Measurements from ENCODE around the gene TMEM129. TPM values are rescaled to one million over a fixed set of nuclear protein-coding genes. Genes with fewer than 3 reads are reported as not detected.

Gene TMEM129
- total RNA-seq, 2 donors from 2014 or later: 20.4 to 22.1 TPM

GRCh38 chr4:1763070-1763549 is 42.0 kb upstream of the TMEM129 start:
- H3K4me3 Mint-ChIP-seq: no peak overlapping the region
- DNase-seq (no peak), ATAC-seq (replicated peaks in 1 of 2) (no peak)
- H3K4me1 Mint-ChIP-seq (ENCODE audit: low read depth): peaks cover 4% of the 10 kb centered on the region
- H3K9me3 Mint-ChIP-seq: no peaks in the 10 kb centered on the region
- no peak overlapping the region for H3K27ac Mint-ChIP-seq
- no peaks in the 10 kb centered on the region for H3K36me3 Mint-ChIP-seq (ENCODE audit: insufficient read depth in 2 of 2)
- H3K27me3 Mint-ChIP-seq (ENCODE audit: low read depth): peaks cover 6% of the 10 kb centered on the region

GRCh38 chr4:1762264-1763010 is 41.3 kb upstream of the TMEM129 start:
- Mint-ChIP-seq H3K36me3 (ENCODE audit: insufficient read depth in 2 of 2) (no peaks in the 10 kb centered on the region), H3K27ac (no peak overlapping the region), H3K9me3 (no peaks in the 10 kb centered on the region), H3K4me1 (ENCODE audit: low read depth) (peaks cover 4% of the 10 kb centered on the region), H3K27me3 (ENCODE audit: low read depth) (peaks cover 6% of the 10 kb centered on the region), H3K4me3 (no peak overlapping the region)
- ATAC-seq (replicated peaks in 1 of 2) (no peak), DNase-seq (no peak)

GRCh38 chr4:1761130-1761689 is 40.1 kb upstream of the TMEM129 start:
- no peak overlapping the region for H3K4me3 Mint-ChIP-seq
- no peaks in the 10 kb centered on the region for H3K36me3 Mint-ChIP-seq (ENCODE audit: insufficient read depth in 2 of 2)
- DNase-seq (no peak), ATAC-seq (replicated peaks in 1 of 2) (no peak)
- H3K4me1 Mint-ChIP-seq (ENCODE audit: low read depth): peaks cover 4% of the 10 kb centered on the region
- H3K9me3 Mint-ChIP-seq: no peaks in the 10 kb centered on the region
- no peak overlapping the region for H3K27ac Mint-ChIP-seq
- H3K27me3 Mint-ChIP-seq (ENCODE audit: low read depth): peaks cover 6% of the 10 kb centered on the region

GRCh38 chr4:1760521-1761071 is 39.5 kb upstream of the TMEM129 start:
- H3K9me3 Mint-ChIP-seq: no peaks in the 10 kb centered on the region
- DNase-seq (no peak), ATAC-seq (replicated peaks in 1 of 2) (no peak)
- peaks cover 6% of the 10 kb centered on the region for H3K27me3 Mint-ChIP-seq (ENCODE audit: low read depth)
- no peak overlapping the region for H3K27ac Mint-ChIP-seq
- no peaks in the 10 kb centered on the region for H3K36me3 Mint-ChIP-seq (ENCODE audit: insufficient read depth in 2 of 2)
- H3K4me3 Mint-ChIP-seq: no peak overlapping the region
- peaks cover 4% of the 10 kb centered on the region for H3K4me1 Mint-ChIP-seq (ENCODE audit: low read depth)

GRCh38 chr4:1759818-1760223 is 38.7 kb upstream of the TMEM129 start:
- Mint-ChIP-seq H3K27me3 (ENCODE audit: low read depth) (peaks cover 6% of the 10 kb centered on the region), H3K4me1 (ENCODE audit: low read depth) (peaks cover 4% of the 10 kb centered on the region), H3K27ac (no peak overlapping the region), H3K36me3 (ENCODE audit: insufficient read depth in 2 of 2) (no peaks in the 10 kb centered on the region), H3K9me3 (no peaks in the 10 kb centered on the region), H3K4me3 (no peak overlapping the region)
- ATAC-seq (replicated peaks in 1 of 2) (no peak), DNase-seq (no peak)

GRCh38 chr4:1759170-1759817 is 38.2 kb upstream of the TMEM129 start:
- DNase-seq: no peak
- H3K27me3 Mint-ChIP-seq (ENCODE audit: low read depth): peaks cover 6% of the 10 kb centered on the region
- H3K4me1 Mint-ChIP-seq (ENCODE audit: low read depth): peaks cover 4% of the 10 kb centered on the region
- H3K27ac Mint-ChIP-seq: no peak overlapping the region
- no peaks in the 10 kb centered on the region for H3K36me3 Mint-ChIP-seq (ENCODE audit: insufficient read depth in 2 of 2)
- no peaks in the 10 kb centered on the region for H3K9me3 Mint-ChIP-seq
- no peak for ATAC-seq (replicated peaks in 1 of 2)
- H3K4me3 Mint-ChIP-seq: no peak overlapping the region

GRCh38 chr4:1758306-1759121 is 37.4 kb upstream of the TMEM129 start:
- DNase-seq: no peak
- no peak overlapping the region for H3K4me3 Mint-ChIP-seq
- H3K9me3 Mint-ChIP-seq: no peaks in the 10 kb centered on the region

GRCh38 chr4:1757836-1758235 is 36.7 kb upstream of the TMEM129 start:
- no peak overlapping the region for H3K27ac Mint-ChIP-seq
- ATAC-seq (replicated peaks in 1 of 2): no peak
- H3K4me1 Mint-ChIP-seq (ENCODE audit: low read depth): peaks cover 4% of the 10 kb centered on the region
- peaks cover 6% of the 10 kb centered on the region for H3K27me3 Mint-ChIP-seq (ENCODE audit: low read depth)
- no peak for DNase-seq
- H3K4me3 Mint-ChIP-seq: no peak overlapping the region
- H3K9me3 Mint-ChIP-seq: no peaks in the 10 kb centered on the region
- H3K36me3 Mint-ChIP-seq (ENCODE audit: insufficient read depth in 2 of 2): no peaks in the 10 kb centered on the region

More at GRCh38 chr4:1758306-1759121, 37.4 kb upstream of the TMEM129 start:
- Mint-ChIP-seq H3K27me3 (ENCODE audit: low read depth) (peaks cover 6% of the 10 kb centered on the region), H3K4me1 (ENCODE audit: low read depth) (peaks cover 4% of the 10 kb centered on the region), H3K27ac (no peak overlapping the region), H3K36me3 (ENCODE audit: insufficient read depth in 2 of 2) (no peaks in the 10 kb centered on the region)
- no peak for ATAC-seq (replicated peaks in 1 of 2)

GRCh38 chr4:1756893-1757779 is 36.0 kb upstream of the TMEM129 start:
- H3K36me3 Mint-ChIP-seq (ENCODE audit: insufficient read depth in 2 of 2): no peaks in the 10 kb centered on the region
- H3K9me3 Mint-ChIP-seq: no peaks in the 10 kb centered on the region
- H3K27me3 Mint-ChIP-seq (ENCODE audit: low read depth): no peaks in the 10 kb centered on the region
- H3K27ac Mint-ChIP-seq: no peak overlapping the region
- no peak for ATAC-seq (replicated peaks in 1 of 2)
- no peak for DNase-seq
- no peak overlapping the region for H3K4me3 Mint-ChIP-seq
- H3K4me1 Mint-ChIP-seq (ENCODE audit: low read depth): peaks cover under 1% of the 10 kb centered on the region

- Mint-ChIP-seq H3K36me3 (ENCODE audit: insufficient read depth in 2 of 2) (no peaks in the 10 kb centered on the region), H3K4me3 (no peak overlapping the region), H3K9me3 (no peaks in the 10 kb centered on the region), H3K27me3 (ENCODE audit: low read depth) (no peaks in the 10 kb centered on the region), H3K4me1 (ENCODE audit: low read depth) (no peaks in the 10 kb centered on the region), H3K27ac (no peak overlapping the region)
- ATAC-seq (replicated peaks in 1 of 2): no peak
- DNase-seq: no peak
Observed at GRCh38 chr4:1756079-1756478, 35.0 kb upstream of the TMEM129 start.

GRCh38 chr4:1755297-1755696 is 34.2 kb upstream of the TMEM129 start:
- Mint-ChIP-seq H3K4me3 (no peak overlapping the region), H3K27me3 (ENCODE audit: low read depth) (no peaks in the 10 kb centered on the region), H3K27ac (no peak overlapping the region), H3K4me1 (ENCODE audit: low read depth) (no peaks in the 10 kb centered on the region), H3K36me3 (ENCODE audit: insufficient read depth in 2 of 2) (no peaks in the 10 kb centered on the region), H3K9me3 (no peaks in the 10 kb centered on the region)
- DNase-seq (no peak), ATAC-seq (replicated peaks in 1 of 2) (no peak)

- Mint-ChIP-seq H3K27ac (no peak overlapping the region), H3K27me3 (ENCODE audit: low read depth) (no peaks in the 10 kb centered on the region), H3K4me1 (ENCODE audit: low read depth) (no peaks in the 10 kb centered on the region), H3K9me3 (no peaks in the 10 kb centered on the region), H3K36me3 (ENCODE audit: insufficient read depth in 2 of 2) (no peaks in the 10 kb centered on the region), H3K4me3 (no peak overlapping the region)
- ATAC-seq (replicated peaks in 1 of 2) (no peak), DNase-seq (no peak)
Observed at GRCh38 chr4:1754336-1754735, 33.2 kb upstream of the TMEM129 start.
